GM20000 (cell line): Measurements from ENCODE around the gene CDK2AP2.
A peak's percentile ranks its signal among the peaks of the same experiment; 100 is the strongest.
"Not testable (repeated sequence)": the region's sequence is repeated elsewhere in the genome, so short reads cannot be mapped to it uniquely, and the experiment has no call there.

Source experiments
- DNase-seq: peaks from one replicate; pipeline ENCODE4 v3.0.0; 2012; ENCODE audit warnings: low spot score
- TF ChIP-seq, protein P1 (sequence below): IDR thresholded peaks from 2 replicates; pipeline ENCODE4 v1.5.1; 2012; ENCODE audit warnings: mild to moderate bottlenecking, control low read depth; ENCODE audit errors: extremely low read depth, missing control alignments

The CDK2AP2 gene

DNA sequence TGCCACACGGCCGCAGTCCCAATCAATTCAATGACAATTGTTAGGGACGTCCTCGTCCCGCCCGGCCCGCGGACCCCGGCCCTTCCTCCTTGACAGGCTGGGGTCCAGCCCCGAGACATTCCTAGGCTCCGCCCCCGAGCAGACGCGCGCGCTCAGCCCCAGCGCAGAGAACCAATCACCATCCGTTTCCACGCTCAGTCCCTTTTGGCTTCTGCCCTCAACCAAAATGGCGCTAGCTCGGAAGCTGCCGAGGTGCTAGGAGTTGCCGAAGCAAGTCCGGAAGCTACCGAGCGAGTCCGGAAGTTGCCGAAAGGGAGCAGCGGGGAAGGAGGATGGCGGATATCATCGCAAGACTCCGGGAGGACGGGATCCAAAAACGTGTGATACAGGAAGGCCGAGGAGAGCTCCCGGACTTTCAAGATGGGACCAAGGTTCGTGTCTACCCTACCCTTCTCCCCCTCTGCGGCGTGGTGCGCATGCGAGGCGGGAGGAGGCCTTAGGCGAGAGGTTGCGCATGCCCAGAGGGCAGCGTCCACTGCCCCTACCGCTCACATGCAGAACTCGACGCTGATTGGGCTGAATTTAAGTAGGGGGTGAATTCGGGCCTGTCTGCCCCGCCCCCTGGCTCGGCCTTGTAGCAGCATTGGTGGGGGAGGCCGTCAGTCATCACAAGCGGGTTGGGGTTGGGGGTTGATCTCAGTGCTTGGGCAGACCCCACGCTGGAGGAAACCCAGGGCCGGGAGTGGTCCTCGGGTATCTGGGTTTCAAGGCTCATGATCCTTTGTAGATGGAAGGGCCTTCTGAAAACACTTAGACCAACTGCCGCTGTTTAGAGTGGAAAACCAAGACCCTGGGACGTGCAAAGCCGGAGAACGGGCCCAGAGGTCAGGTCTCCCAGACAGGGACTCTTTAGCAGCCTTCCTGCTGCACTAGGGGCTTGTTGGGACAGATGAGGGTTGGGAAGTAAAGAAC is 24.8 kb downstream of the CDK2AP2 start, which contains the start of gene AIP:
TSS of gene AIP (plus strand) at position 200 of the 972 bp plus-strand sequence. CDS start at position 333, 133 bp downstream.
- TF ChIP-seq, protein P1, sequence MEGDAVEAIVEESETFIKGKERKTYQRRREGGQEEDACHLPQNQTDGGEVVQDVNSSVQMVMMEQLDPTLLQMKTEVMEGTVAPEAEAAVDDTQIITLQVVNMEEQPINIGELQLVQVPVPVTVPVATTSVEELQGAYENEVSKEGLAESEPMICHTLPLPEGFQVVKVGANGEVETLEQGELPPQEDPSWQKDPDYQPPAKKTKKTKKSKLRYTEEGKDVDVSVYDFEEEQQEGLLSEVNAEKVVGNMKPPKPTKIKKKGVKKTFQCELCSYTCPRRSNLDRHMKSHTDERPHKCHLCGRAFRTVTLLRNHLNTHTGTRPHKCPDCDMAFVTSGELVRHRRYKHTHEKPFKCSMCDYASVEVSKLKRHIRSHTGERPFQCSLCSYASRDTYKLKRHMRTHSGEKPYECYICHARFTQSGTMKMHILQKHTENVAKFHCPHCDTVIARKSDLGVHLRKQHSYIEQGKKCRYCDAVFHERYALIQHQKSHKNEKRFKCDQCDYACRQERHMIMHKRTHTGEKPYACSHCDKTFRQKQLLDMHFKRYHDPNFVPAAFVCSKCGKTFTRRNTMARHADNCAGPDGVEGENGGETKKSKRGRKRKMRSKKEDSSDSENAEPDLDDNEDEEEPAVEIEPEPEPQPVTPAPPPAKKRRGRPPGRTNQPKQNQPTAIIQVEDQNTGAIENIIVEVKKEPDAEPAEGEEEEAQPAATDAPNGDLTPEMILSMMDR = no peak
- peak; percentile 94 for DNase-seq

DNA sequence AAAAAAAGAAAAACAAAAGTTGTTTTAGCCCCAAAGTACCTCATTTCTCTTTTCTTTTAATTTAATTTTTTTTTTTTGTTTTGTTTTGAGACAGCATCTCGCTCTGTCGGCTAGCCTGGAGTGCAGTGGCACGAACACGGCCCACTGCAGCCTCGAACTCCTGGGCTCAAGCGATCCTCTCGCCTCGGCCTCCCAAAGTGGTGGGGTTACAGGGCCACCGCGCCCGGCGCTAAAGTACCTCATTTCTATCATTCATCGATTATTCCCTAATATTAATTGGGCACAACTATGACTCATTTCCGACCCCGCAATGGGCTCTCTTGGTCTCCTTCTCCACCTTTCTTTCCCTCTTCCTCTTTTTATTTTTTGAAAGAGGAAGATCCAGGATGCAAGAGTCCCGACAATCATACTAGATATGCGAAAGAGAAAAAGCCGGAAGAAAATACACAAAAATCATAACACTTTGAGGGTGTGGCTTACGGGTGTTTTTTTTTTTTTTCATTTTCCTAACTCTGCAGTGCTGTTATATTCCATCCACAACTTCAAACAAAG is 25.6 kb downstream of the CDK2AP2 start:
- TF ChIP-seq, protein P1 = no peak
- no peak for DNase-seq

DNA sequence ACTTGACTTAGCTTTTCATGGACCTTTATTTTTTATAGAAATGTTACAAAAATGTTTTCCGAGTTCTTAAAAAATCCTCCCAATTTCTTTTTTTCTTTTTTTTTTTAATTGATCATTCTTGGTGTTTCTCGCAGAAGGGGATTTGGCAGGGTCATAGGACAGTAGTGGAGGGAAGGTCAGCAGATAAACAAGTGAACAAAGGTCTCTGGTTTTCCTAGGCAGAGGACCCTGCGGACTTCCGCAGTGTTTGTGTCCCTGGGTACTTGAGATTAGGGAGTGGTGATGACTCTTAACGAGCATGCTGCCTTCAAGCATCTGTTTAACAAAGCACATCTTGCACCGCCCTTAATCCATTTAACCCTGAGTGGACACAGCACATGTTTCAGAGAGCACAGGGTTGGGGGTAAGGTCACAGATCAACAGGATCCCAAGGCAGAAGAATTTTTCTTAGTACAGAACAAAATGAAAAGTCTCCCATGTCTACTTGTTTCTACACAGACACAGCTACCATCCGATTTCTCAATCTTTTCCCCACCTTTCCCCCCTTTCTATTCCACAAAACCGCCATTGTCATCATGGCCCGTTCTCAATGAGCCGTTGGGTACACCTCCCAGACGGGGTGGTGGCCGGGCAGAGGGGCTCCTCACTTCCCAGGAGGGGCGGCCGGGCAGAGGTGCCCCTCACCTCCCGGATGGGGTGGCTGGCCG is 30.5 kb downstream of the CDK2AP2 start:
- not testable (repeated sequence) for DNase-seq

DNA sequence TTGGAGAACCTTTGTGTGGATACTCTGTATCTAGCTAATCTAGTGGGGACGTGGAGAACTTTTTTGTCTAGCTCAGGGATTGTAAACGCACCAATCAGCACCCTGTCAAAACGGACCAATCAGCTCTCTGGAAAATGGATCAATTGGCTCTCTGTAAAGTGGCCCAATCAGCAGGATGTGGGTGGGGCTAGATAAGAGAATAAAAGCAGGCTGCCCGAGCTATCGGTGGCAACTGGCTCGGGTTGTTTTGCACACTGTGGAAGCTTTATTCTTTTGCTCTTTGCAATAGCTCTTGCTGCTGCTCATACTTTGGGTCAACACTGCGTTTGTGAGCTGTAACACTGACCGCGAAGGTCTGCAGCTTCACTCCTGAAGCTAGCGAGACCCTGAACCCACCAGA is 31.3 kb downstream of the CDK2AP2 start:
- DNase-seq = not testable (repeated sequence)

DNA sequence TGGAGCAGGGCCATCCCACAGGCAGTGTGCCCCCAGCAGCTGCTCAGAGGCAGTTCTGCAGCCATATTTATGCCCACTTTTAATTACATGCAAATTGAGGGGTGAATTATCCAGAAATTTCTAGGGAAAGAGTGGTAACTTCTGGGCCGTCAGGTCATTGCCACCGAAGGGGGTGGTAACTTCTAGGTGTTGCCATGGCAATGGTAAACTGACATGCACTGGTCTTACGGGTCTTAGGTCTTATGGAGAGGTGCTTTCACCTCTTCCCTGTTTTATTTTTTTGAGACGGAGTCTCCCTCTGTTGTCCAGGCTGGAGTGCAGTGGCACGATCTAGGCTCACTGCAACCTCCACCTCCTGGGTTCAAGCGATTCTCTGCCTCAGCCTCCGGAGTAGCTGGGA is 35.1 kb downstream of the CDK2AP2 start:
- TF ChIP-seq, protein P1 = no peak
- no peak for DNase-seq

DNA sequence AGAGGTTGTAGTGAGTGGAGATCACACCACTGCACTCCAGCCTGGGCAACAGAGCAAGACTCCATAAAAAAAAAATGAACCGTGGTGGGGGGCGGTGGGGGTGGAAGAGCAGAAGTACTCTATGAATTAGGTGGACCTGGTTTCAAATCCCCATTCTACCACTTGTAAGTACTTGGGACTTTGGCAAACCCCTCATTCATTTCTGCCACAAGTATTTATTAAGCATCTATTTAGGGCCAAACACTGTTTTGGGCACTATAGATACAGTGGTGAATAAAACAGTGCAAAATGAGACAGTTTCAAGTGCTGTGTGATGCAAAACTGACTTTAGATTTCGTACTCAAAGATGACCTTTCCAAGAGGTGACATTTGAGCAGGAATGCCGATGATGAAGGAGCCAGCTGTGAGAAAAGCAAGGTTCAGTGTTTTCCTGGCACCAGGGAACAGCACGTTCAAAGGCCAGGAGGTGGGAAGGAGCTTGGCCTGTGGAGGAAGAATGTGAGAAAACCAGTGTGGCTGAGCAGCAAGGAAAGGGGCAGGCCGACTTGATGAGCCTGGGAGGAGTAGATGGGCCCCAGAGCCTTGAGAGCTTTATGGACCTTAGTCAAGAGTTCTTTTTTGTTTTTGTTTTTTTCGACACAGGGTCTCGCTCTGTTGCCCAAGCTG is 37.5 kb downstream of the CDK2AP2 start:
- TF ChIP-seq, protein P1 = no peak
- no peak for DNase-seq

DNA sequence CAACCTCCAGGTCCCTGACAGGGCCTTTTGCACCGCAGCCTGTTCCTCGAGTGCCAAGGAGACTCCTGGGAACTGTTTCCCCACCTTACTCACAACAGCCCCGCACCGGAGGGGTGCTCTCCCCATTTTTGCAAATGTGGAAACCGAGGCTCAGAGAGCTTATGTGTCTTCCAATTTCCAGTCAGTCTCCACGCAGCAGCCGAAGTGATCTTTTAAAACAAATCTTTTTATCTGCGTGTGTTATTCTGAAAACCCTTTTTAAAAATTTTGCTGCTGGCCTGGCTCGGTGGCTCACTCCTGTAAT is 38.5 kb downstream of the CDK2AP2 start:
- DNase-seq = no peak

More for the DNA sequence above, 38.5 kb downstream of the CDK2AP2 start:
- TF ChIP-seq, protein P1 = no peak
